PC-3 (cell line): Measurements from ENCODE around the gene FBLN1. TPM values are rescaled to one million over a fixed set of nuclear protein-coding genes. Genes with fewer than 3 reads are reported as not detected.

ENCODE experiments used
- ATAC-seq: fragments of 200-7000 bp; cut with Tn5 transposase; 2 replicates; pipeline ENCODE4 v1.9.1; 2020; ENCODE audit warnings: mild to moderate bottlenecking, moderate library complexity
- BruUV-seq: library from RNA; stranded (reverse); fragments of 400-500 nt; replicated peaks from 2 replicates; lab custom pipeline; 2021; lab: Mats Ljungman, UMichigan
- CTCF ChIA-PET: fragments of 300-600 bp; sonication (Branson Sonifier 250); formaldehyde crosslinking; loops from one replicate; lab custom pipeline; 2022; ENCODE audit warnings: antibody characterized with exemption; lab: Charles Lee
- POLR2A ChIA-PET: fragments of 300-600 bp; sonication (Branson Sonifier 250); formaldehyde crosslinking; loops from one replicate; lab custom pipeline; 2022; ENCODE audit warnings: antibody characterized with exemption; ENCODE audit not compliant: unreplicated experiment; lab: Charles Lee
- DNase-seq: peaks from one replicate; pipeline ENCODE4 v3.0.0-alpha.2; 2015
- H2AFZ ChIP-seq: fragments of 300-600 bp; sonication (generic); 2 replicates; pipeline ENCODE4 v1.6.0; 2016; ENCODE audit warnings: antibody characterized with exemption, low read length
- H3F3A ChIP-seq: fragments of 300-600 bp; sonication (generic); one replicate; pipeline ENCODE4 v1.6.0; 2017; ENCODE audit warnings: antibody characterized with exemption, low read length, control low read depth, mild to moderate bottlenecking; ENCODE audit not compliant: unreplicated experiment
- H3K27ac ChIP-seq: fragments of 300-600 bp; sonication (generic); 2 replicates; pipeline ENCODE4 v1.5.1; 2016; ENCODE audit warnings: mild to moderate bottlenecking, low read length
- H3K27me3 ChIP-seq: fragments of 300-600 bp; sonication (generic); 2 replicates; pipeline ENCODE4 v1.6.1; 2016; ENCODE audit warnings: low read length, mixed read lengths
- H3K36me3 ChIP-seq: fragments of 300-600 bp; sonication (generic); 2 replicates; pipeline ENCODE4 v1.6.1; 2016; ENCODE audit warnings: low read depth, mixed run types, low read length, mixed read lengths
- H3K4me1 ChIP-seq: fragments of 300-600 bp; sonication (generic); 2 replicates; pipeline ENCODE4 v1.5.1; 2016; ENCODE audit warnings: low read length; ENCODE audit not compliant: insufficient read depth
- H3K4me2 ChIP-seq: fragments of 300-600 bp; sonication (generic); 2 replicates; pipeline ENCODE4 v1.6.0; 2016; ENCODE audit warnings: low read length
- H3K4me3 ChIP-seq: fragments of 300-600 bp; sonication (generic); 2 replicates; pipeline ENCODE4 v1.5.1; 2016; ENCODE audit warnings: mild to moderate bottlenecking, low read length, mixed read lengths
- H3K79me2 ChIP-seq: fragments of 300-600 bp; sonication (generic); 2 replicates; pipeline ENCODE4 v1.6.1; 2017; ENCODE audit warnings: low read length, mixed read lengths
- H3K9ac ChIP-seq: fragments of 300-600 bp; sonication (generic); 2 replicates; pipeline ENCODE4 v1.6.0; 2016; ENCODE audit warnings: mild to moderate bottlenecking, low read length
- H3K9me2 ChIP-seq: fragments of 300-600 bp; sonication (generic); replicated peaks from 2 replicates; pipeline ENCODE4 v1.6.1; 2016; ENCODE audit warnings: mixed run types, low read length, mixed read lengths
- H3K9me3 ChIP-seq: fragments of 300-600 bp; sonication (generic); 2 replicates; pipeline ENCODE4 v1.6.1; 2016; ENCODE audit warnings: low read length, mixed read lengths
- H4K20me1 ChIP-seq: fragments of 300-600 bp; sonication (generic); 2 replicates; pipeline ENCODE4 v1.6.1; 2016; ENCODE audit warnings: low read length, mixed read lengths
- EZH2 ChIP-seq: fragments of 300-600 bp; sonication (generic); IDR thresholded peaks from one replicate; pipeline ENCODE4 v1.6.1; 2017; ENCODE audit warnings: antibody characterized with exemption, mild to moderate bottlenecking, low read length; ENCODE audit not compliant: unreplicated experiment
- EZH2phosphoT487 ChIP-seq: fragments of 300-600 bp; sonication (generic); IDR thresholded peaks from 2 replicates; pipeline ENCODE4 v1.6.1; 2018; ENCODE audit warnings: mild to moderate bottlenecking, antibody characterized with exemption, low read length, borderline replicate concordance
- intact Hi-C: fragments of 100-400 bp; cut with micrococcal nuclease; formaldehyde crosslinking; loops from 2 replicates; pipeline ENCODE4 v1.9.0; 2023
- total RNA-seq: library from RNA; depleted of rRNA; stranded (reverse); fragments of >200 nt; gene quantifications from 2 replicates; pipeline ENCODE4 v1.2.3, GENCODE V29; 2014
- TF ChIP-seq, protein P1 (sequence below): fragments of 300-600 bp; sonication (generic); conservative IDR thresholded peaks from 2 replicates; pipeline ENCODE4 v1.5.1; 2017; ENCODE audit warnings: antibody characterized with exemption, low read depth, mild to moderate bottlenecking, low read length

Gene FBLN1
- total RNA-seq, 1 experiment from 2014 or later, result 13.4 TPM

DNA sequence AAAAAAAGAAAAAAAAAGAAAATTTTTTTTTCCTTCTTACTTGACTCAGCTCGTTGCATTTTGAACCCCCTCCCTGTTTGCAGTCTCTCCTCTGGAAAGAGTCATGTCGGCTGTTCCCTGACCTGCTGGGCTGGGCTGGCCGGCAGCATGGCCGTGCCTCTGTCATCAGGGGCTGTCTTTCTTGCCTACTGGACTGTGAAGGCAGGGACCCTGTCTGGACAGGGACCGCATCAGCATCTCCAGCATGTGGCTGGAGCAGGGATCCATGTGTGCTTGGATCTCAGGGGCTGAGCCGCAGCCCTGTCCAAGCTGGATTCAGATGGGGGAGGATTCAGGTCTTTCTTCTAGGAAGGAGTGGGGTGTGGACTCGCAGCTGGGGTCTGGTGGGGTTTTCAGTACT, 15.5 kb downstream of the FBLN1 start:
- intact Hi-C loops, result no loop called here
- Histone ChIP-seq H3K4me2 (no peak overlapping the region), H3K4me1 (no peaks in the 10 kb centered on the region), H3K9ac (no peak overlapping the region), H3K9me2 (no peaks in the 10 kb centered on the region), H3K27me3 (no peaks in the 10 kb centered on the region), H2AFZ (no peak overlapping the region), H3F3A (no peaks in the 10 kb centered on the region), H3K9me3 (no peaks in the 10 kb centered on the region), H4K20me1 (no peaks in the 10 kb centered on the region), H3K36me3 (no peaks in the 10 kb centered on the region), H3K4me3 (no peak overlapping the region), H3K27ac (no peak overlapping the region), H3K79me2 (no peaks in the 10 kb centered on the region)
- BruUV-seq, result no TSS peak
- no peak for ATAC-seq
- CTCF ChIA-PET, result no interaction called here
- no peak for TF ChIP-seq EZH2
- TF ChIP-seq EZH2phosphoT487, result no peak
- TF ChIP-seq, protein P1, sequence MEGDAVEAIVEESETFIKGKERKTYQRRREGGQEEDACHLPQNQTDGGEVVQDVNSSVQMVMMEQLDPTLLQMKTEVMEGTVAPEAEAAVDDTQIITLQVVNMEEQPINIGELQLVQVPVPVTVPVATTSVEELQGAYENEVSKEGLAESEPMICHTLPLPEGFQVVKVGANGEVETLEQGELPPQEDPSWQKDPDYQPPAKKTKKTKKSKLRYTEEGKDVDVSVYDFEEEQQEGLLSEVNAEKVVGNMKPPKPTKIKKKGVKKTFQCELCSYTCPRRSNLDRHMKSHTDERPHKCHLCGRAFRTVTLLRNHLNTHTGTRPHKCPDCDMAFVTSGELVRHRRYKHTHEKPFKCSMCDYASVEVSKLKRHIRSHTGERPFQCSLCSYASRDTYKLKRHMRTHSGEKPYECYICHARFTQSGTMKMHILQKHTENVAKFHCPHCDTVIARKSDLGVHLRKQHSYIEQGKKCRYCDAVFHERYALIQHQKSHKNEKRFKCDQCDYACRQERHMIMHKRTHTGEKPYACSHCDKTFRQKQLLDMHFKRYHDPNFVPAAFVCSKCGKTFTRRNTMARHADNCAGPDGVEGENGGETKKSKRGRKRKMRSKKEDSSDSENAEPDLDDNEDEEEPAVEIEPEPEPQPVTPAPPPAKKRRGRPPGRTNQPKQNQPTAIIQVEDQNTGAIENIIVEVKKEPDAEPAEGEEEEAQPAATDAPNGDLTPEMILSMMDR, result no peak
- no peak for DNase-seq
- POLR2A ChIA-PET, result no interaction called here

GRCh38 chr22:45518580-45518991, 15.9 kb downstream of the FBLN1 start:
- ChIA-PET CTCF (interaction anchor here (0.5 kb wide), 1 partner anchor 81 kb away, joined by 3 read pairs; no protein-coding TSS in a partner anchor), POLR2A (no interaction called here)
- H3K4me1 ChIP-seq, result no peaks in the 10 kb centered on the region
- DNase-seq (no peak), ATAC-seq (no peak)
- H2AFZ ChIP-seq, result no peak overlapping the region
- H3K4me3 ChIP-seq, result no peak overlapping the region
- H3K9me2 ChIP-seq, result no peaks in the 10 kb centered on the region
- H3K4me2 ChIP-seq, result no peak overlapping the region
- intact Hi-C loops, result no loop called here
- TF ChIP-seq, protein P1, result no peak
- TF ChIP-seq EZH2phosphoT487, result no peak
- no peak for TF ChIP-seq EZH2
- no peaks in the 10 kb centered on the region for H3K9me3 ChIP-seq
- H3K27me3 ChIP-seq, result no peaks in the 10 kb centered on the region
- H3K27ac ChIP-seq, result no peak overlapping the region
- no peaks in the 10 kb centered on the region for H3K36me3 ChIP-seq
- H3K9ac ChIP-seq, result no peak overlapping the region
- BruUV-seq, result no TSS peak
- H4K20me1 ChIP-seq, result no peaks in the 10 kb centered on the region
- no peaks in the 10 kb centered on the region for H3K79me2 ChIP-seq
- H3F3A ChIP-seq, result no peaks in the 10 kb centered on the region

GRCh38 chr22:45521178-45521577, 18.5 kb downstream of the FBLN1 start:
- Histone ChIP-seq H4K20me1 (no peaks in the 10 kb centered on the region), H3K4me3 (no peak overlapping the region), H3K4me2 (no peak overlapping the region), H3K27ac (no peak overlapping the region), H3K27me3 (no peaks in the 10 kb centered on the region), H2AFZ (no peak overlapping the region), H3K79me2 (no peaks in the 10 kb centered on the region), H3K36me3 (no peaks in the 10 kb centered on the region), H3F3A (no peaks in the 10 kb centered on the region), H3K9me3 (no peaks in the 10 kb centered on the region), H3K9me2 (no peaks in the 10 kb centered on the region), H3K4me1 (no peaks in the 10 kb centered on the region), H3K9ac (no peak overlapping the region)
- BruUV-seq, result no TSS peak
- ChIA-PET CTCF (no interaction called here), POLR2A (no interaction called here)
- ATAC-seq (no peak), DNase-seq (no peak)
- TF ChIP-seq, protein P1, result no peak
- no peak for TF ChIP-seq EZH2phosphoT487
- no peak for TF ChIP-seq EZH2
- intact Hi-C loops, result no loop called here
